HepG2 (cell line): ENCODE data around the gene SEMA5B. TPM values are rescaled to one million over a fixed set of nuclear protein-coding genes. Genes with fewer than 3 reads are reported as not detected.

Source experiments
- ARID2 ChIP-seq: sonication (generic); formaldehyde crosslinking; IDR thresholded peaks from 2 replicates; pipeline ENCODE4 v1.8.1; 2022; ENCODE audit warnings: mild to moderate bottlenecking, missing genetic modification reagents, borderline replicate concordance
- CHCHD3 ChIP-seq: sonication (generic); formaldehyde crosslinking; IDR thresholded peaks from 2 replicates; pipeline ENCODE4 v1.8.0; 2022; ENCODE audit warnings: mild to moderate bottlenecking, missing genetic modification reagents, moderate library complexity
- DNMT1 ChIP-seq: sonication (generic); formaldehyde crosslinking; IDR thresholded peaks from 2 replicates; pipeline ENCODE4 v1.5.1; 2020; ENCODE audit warnings: mild to moderate bottlenecking, missing genetic modification reagents
- KLF6 ChIP-seq: IDR thresholded peaks from 2 replicates; pipeline ENCODE4 v1.8.0; 2016; ENCODE audit warnings: missing biosample characterization, missing genetic modification reagents
- MIER3 ChIP-seq: IDR thresholded peaks from 2 replicates; pipeline ENCODE4 v1.6.1; 2016; ENCODE audit warnings: missing compliant biosample characterization, borderline replicate concordance
- NCOA2 ChIP-seq: sonication (generic); formaldehyde crosslinking; IDR thresholded peaks from 2 replicates; pipeline ENCODE4 v1.8.0; 2022; ENCODE audit warnings: inconsistent platforms
- NFYB ChIP-seq: sonication (generic); formaldehyde crosslinking; IDR thresholded peaks from 2 replicates; pipeline ENCODE4 v1.4.0; 2020; ENCODE audit warnings: missing genetic modification reagents
- SOX13 ChIP-seq, 3 experiments: fragments of 450-650 bp in 1 of 3; sonication (generic) in 1 of 3; formaldehyde crosslinking in 1 of 3; IDR thresholded peaks in 2 of 3; conservative IDR thresholded peaks in 1 of 3; 2 replicates each; pipeline versions ENCODE4 v1.5.0 to v1.6.1; 2016 to 2020; ENCODE audit warnings: antibody characterized with exemption in 1 of 3, mild to moderate bottlenecking in 1 of 3, missing compliant biosample characterization in 1 of 3, missing genetic modification reagents in 1 of 3, moderate library complexity in 1 of 3
- SOX5 ChIP-seq: IDR thresholded peaks from 2 replicates; pipeline ENCODE4 v1.6.1; 2016; ENCODE audit warnings: borderline replicate concordance
- ZNF264 ChIP-seq: sonication (generic); formaldehyde crosslinking; IDR thresholded peaks from 2 replicates; pipeline ENCODE4 v1.4.0; 2020; ENCODE audit warnings: missing genetic modification reagents
- ZNF530 ChIP-seq: sonication (generic); formaldehyde crosslinking; IDR thresholded peaks from 2 replicates; pipeline ENCODE4 v1.5.0; 2020; ENCODE audit warnings: low read depth, mild to moderate bottlenecking, missing genetic modification reagents
- ZNF615 ChIP-seq: sonication (generic); formaldehyde crosslinking; IDR thresholded peaks from 2 replicates; pipeline ENCODE4 v1.5.0; 2020; ENCODE audit warnings: mild to moderate bottlenecking, missing genetic modification reagents, borderline replicate concordance
- ZNF746 ChIP-seq: sonication (generic); formaldehyde crosslinking; IDR thresholded peaks from 2 replicates; pipeline ENCODE4 v1.8.0; 2022; ENCODE audit warnings: mild to moderate bottlenecking, missing genetic modification reagents
- polyA plus RNA-seq, 8 experiments: library from polyadenylated mRNA; depleted of rRNA in 3 of 8; stranded (reverse) in 7 of 8; unstranded in 1 of 8; fragments of >200 nt; fragmentation: Illumina TruSeq in 4 of 8; extraction: Trizol in 4 of 8; gene quantifications; 2 replicates each; pipeline versions ENCODE4 v1.2.1 to v1.2.3, GENCODE V29; 2011 to 2016; ENCODE audit warnings: low read depth in 4 of 8, missing spikeins in 1 of 8, mixed read lengths in 1 of 8; ENCODE audit not compliant: insufficient read depth in 1 of 8
- total RNA-seq, 5 experiments: library from RNA; depleted of rRNA; stranded (reverse); fragments of >200 nt; fragmentation: Illumina TruSeq; extraction: Trizol; gene quantifications; 2 replicates each; pipeline ENCODE4 v1.2.3, GENCODE V29; 2016; ENCODE audit warnings: low read depth in 1 of 5
- TF ChIP-seq, protein P1 (sequence below): sonication (generic); formaldehyde crosslinking; conservative IDR thresholded peaks from 2 replicates; pipeline ENCODE4 v1.4.0; 2020; ENCODE audit warnings: missing genetic modification reagents
- TF ChIP-seq, protein P2 (sequence below): IDR thresholded peaks from 2 replicates; pipeline ENCODE4 v1.6.1; 2016; ENCODE audit warnings: missing genetic modification reagents, missing compliant biosample characterization
- TF ChIP-seq, protein P3 (sequence below): sonication (generic); formaldehyde crosslinking; IDR thresholded peaks from 2 replicates; pipeline ENCODE4 v1.4.0; 2020; ENCODE audit warnings: low read depth, missing genetic modification reagents
- TF ChIP-seq, protein P4 (sequence below): sonication (generic); formaldehyde crosslinking; IDR thresholded peaks from 2 replicates; pipeline ENCODE4 v1.4.0; 2020; ENCODE audit warnings: missing genetic modification reagents

SEMA5B gene
- total and polyA plus RNA-seq, 2 of the 13 experiments (the other 11 are each of a cell fraction or from before 2014, with no cell fraction given): not detected

DNA sequence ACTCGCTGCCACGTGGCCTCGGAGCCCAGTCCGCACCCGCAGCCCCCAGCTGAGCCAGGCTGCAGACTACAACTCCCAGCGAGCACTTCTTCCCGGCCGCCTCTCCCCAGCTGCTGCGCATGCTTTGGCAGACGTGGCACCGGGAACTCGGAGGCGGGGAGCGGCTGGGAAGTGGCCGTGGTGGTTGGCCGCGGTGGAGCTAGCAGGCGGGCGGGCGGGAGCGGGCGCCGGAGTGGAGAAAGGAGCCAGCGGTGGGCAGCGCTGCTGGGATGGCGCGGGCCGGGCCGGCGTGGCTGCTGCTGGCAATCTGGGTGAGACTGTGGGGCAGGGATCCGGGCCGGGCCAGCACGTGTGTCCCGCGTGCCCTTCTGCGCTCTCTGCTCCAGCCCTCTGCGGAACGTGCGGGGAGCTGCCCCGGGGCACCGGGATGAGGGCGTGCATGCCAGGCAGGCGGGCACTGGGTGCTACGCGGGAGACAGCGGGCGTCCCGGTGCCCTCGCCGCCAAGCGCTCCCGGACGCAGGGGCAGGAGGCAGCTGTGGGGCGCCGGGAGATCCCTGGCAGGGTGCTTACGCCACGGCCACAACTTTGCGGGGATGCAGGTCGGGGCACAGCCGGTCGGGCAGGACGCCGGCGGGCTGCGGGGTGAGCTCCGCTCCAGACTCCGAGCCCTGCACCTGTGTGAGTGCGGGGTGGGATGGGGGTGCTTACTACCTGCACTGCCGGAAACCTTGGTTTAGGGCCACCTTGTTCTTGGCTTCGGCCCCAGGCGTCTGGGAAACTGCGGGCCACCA, 39.5 kb upstream of the SEMA5B start, which contains the start of gene PDIA5 (continued):
- TF ChIP-seq, protein P1, sequence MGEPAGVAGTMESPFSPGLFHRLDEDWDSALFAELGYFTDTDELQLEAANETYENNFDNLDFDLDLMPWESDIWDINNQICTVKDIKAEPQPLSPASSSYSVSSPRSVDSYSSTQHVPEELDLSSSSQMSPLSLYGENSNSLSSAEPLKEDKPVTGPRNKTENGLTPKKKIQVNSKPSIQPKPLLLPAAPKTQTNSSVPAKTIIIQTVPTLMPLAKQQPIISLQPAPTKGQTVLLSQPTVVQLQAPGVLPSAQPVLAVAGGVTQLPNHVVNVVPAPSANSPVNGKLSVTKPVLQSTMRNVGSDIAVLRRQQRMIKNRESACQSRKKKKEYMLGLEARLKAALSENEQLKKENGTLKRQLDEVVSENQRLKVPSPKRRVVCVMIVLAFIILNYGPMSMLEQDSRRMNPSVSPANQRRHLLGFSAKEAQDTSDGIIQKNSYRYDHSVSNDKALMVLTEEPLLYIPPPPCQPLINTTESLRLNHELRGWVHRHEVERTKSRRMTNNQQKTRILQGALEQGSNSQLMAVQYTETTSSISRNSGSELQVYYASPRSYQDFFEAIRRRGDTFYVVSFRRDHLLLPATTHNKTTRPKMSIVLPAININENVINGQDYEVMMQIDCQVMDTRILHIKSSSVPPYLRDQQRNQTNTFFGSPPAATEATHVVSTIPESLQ: no peak
- TF ChIP-seq ZNF530 (CRISPR knock-in tag): no peak
- no peak for TF ChIP-seq SOX13 (IDR thresholded peaks at IDR 0.05)
- TF ChIP-seq SOX13 (CRISPR knock-in tag; conservative IDR thresholded peaks at IDR 0.05 in 1 of 2, IDR thresholded peaks at IDR 0.05 in 1 of 2): peak in 1 of 2 experiments; percentile 49; a peak in 2 of 4 replicates
- TF ChIP-seq NFYB (CRISPR knock-in tag): peak; percentile 53
- TF ChIP-seq, protein P2, sequence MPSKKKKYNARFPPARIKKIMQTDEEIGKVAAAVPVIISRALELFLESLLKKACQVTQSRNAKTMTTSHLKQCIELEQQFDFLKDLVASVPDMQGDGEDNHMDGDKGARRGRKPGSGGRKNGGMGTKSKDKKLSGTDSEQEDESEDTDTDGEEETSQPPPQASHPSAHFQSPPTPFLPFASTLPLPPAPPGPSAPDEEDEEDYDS (CRISPR knock-in tag): peak; percentile 80
- TF ChIP-seq CHCHD3: peak; percentile 75
- TF ChIP-seq ZNF746 (CRISPR knock-in tag): peak; percentile 87
- no peak for TF ChIP-seq ZNF615
- no peak for TF ChIP-seq ZNF264 (CRISPR knock-in tag)
- TF ChIP-seq, protein P3, sequence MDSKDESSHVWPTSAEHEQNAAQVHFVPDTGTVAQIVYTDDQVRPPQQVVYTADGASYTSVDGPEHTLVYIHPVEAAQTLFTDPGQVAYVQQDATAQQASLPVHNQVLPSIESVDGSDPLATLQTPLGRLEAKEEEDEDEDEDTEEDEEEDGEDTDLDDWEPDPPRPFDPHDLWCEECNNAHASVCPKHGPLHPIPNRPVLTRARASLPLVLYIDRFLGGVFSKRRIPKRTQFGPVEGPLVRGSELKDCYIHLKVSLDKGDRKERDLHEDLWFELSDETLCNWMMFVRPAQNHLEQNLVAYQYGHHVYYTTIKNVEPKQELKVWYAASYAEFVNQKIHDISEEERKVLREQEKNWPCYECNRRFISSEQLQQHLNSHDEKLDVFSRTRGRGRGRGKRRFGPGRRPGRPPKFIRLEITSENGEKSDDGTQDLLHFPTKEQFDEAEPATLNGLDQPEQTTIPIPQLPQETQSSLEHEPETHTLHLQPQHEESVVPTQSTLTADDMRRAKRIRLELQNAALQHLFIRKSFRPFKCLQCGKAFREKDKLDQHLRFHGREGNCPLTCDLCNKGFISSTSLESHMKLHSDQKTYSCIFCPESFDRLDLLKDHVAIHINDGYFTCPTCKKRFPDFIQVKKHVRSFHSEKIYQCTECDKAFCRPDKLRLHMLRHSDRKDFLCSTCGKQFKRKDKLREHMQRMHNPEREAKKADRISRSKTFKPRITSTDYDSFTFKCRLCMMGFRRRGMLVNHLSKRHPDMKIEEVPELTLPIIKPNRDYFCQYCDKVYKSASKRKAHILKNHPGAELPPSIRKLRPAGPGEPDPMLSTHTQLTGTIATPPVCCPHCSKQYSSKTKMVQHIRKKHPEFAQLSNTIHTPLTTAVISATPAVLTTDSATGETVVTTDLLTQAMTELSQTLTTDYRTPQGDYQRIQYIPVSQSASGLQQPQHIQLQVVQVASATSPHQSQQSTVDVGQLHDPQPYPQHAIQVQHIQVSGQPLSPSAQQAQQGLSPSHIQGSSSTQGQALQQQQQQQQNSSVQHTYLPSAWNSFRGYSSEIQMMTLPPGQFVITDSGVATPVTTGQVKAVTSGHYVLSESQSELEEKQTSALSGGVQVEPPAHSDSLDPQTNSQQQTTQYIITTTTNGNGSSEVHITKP: no peak
- TF ChIP-seq MIER3 (CRISPR knock-in tag): peak; percentile 85
- TF ChIP-seq KLF6 (CRISPR knock-in tag): peak; percentile 86
- TF ChIP-seq, protein P4, sequence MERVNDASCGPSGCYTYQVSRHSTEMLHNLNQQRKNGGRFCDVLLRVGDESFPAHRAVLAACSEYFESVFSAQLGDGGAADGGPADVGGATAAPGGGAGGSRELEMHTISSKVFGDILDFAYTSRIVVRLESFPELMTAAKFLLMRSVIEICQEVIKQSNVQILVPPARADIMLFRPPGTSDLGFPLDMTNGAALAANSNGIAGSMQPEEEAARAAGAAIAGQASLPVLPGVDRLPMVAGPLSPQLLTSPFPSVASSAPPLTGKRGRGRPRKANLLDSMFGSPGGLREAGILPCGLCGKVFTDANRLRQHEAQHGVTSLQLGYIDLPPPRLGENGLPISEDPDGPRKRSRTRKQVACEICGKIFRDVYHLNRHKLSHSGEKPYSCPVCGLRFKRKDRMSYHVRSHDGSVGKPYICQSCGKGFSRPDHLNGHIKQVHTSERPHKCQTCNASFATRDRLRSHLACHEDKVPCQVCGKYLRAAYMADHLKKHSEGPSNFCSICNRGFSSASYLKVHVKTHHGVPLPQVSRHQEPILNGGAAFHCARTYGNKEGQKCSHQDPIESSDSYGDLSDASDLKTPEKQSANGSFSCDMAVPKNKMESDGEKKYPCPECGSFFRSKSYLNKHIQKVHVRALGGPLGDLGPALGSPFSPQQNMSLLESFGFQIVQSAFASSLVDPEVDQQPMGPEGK: peak; percentile 96
- no peak for TF ChIP-seq DNMT1 (CRISPR knock-in tag)
- TF ChIP-seq SOX5: no peak; the same call in 1 of the 2 replicates
- TF ChIP-seq NCOA2 (CRISPR knock-in tag): peak; percentile 54; the same call in 1 of the 2 replicates
- TF ChIP-seq ARID2 (CRISPR knock-in tag): no peak
